ENCODE data around the gene CYP2J2. TPM values are rescaled to one million over a fixed set of nuclear protein-coding genes. Genes with fewer than 3 reads are reported as not detected.
"Not testable (repeated sequence)": the region's sequence is repeated elsewhere in the genome, so short reads cannot be mapped to it uniquely, and the experiment has no call there.

Gene CYP2J2
- total RNA-seq, 2 donors from 2014 or later: 0.87 to 1.6 TPM

DNA sequence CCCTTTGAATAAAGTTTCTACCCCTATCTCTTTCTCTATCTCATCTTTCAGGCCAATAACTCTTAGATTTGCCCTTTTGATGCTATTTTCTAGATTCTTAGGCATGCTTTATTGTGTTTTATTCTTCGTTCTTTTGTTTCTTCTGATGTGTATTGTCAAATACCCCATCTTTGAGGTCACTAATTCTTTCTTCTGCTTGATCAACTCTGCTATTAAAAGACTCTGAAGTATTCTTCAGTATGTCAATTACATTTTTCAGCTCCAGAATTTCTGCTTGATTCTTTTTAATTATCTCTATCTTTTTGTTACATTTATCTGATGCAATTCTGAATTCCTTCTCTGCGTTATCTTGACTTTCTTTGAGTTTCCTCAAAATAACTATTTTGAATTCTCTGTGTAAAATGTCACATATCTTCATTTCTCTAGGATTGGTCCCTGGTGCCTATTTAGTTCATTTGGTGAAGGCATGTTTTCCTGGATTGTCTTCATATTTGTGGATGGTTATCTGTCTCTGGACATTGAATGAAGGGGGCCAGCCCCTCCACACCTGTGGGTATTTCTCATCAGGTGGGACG is 11.2 kb upstream of the CYP2J2 start:
- H3K9me3 Mint-ChIP-seq: no peaks in the 10 kb centered on the region
- H3K36me3 Mint-ChIP-seq (ENCODE audit: low read depth): no peaks in the 10 kb centered on the region
- ATAC-seq (replicated peaks): no peak
- no peak overlapping the region for H3K4me3 Mint-ChIP-seq
- H3K4me1 Mint-ChIP-seq: no peaks in the 10 kb centered on the region
- H3K27me3 Mint-ChIP-seq: peaks cover 28% of the 10 kb centered on the region
- no peak overlapping the region for H3K27ac Mint-ChIP-seq

DNA sequence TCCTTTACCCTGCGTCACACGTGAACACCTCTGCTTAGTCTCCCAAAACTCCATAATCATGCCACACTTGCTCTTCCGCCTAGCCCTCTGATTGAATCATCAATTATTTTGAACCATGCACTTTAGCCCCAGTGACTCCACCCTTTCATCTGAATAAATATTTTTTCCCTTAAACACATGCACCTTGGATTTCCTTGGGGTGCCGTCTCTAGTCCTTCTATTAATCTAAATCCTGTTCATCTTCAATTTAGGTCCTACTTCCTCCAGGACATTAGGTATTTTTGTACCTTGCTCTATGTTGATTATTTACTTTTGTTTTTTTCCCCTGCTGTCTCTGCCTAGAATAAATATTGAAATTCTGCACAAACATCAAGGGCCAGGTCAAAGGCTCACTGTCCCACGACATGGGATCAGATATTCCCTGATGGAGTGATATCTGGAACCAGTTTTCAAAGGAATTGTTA is 9.8 kb upstream of the CYP2J2 start:
- no peak for ATAC-seq (replicated peaks)
- Mint-ChIP-seq H3K4me1 (no peaks in the 10 kb centered on the region), H3K27me3 (peaks cover 22% of the 10 kb centered on the region), H3K27ac (no peak overlapping the region), H3K9me3 (no peaks in the 10 kb centered on the region), H3K36me3 (ENCODE audit: low read depth) (no peaks in the 10 kb centered on the region), H3K4me3 (no peak overlapping the region)

DNA sequence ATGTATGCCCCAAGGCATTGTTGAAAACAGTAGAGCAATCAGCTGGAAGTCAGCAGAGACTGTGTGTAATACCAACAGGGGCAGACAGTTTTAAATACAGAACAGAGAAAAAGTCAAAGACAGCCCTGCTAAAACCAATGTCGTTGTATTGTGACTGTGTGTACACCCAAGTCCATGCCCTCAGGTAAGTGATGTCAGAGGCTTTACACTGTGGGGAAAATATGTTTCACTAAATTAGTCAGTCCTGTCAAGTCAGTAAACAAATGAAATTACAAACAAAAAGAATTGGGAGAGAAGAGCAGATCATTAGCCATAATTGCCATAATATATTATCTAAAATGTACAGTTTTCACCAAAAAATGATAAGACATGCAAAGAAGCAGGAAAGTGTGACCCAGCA is 2.4 kb upstream of the CYP2J2 start:
- H3K27ac Mint-ChIP-seq: no peak overlapping the region
- H3K27me3 Mint-ChIP-seq: peaks cover 34% of the 10 kb centered on the region
- no peak overlapping the region for H3K4me3 Mint-ChIP-seq
- no peaks in the 10 kb centered on the region for H3K9me3 Mint-ChIP-seq
- peaks cover 5% of the 10 kb centered on the region for H3K4me1 Mint-ChIP-seq
- H3K36me3 Mint-ChIP-seq (ENCODE audit: low read depth): no peaks in the 10 kb centered on the region
- ATAC-seq (replicated peaks): no peak

DNA sequence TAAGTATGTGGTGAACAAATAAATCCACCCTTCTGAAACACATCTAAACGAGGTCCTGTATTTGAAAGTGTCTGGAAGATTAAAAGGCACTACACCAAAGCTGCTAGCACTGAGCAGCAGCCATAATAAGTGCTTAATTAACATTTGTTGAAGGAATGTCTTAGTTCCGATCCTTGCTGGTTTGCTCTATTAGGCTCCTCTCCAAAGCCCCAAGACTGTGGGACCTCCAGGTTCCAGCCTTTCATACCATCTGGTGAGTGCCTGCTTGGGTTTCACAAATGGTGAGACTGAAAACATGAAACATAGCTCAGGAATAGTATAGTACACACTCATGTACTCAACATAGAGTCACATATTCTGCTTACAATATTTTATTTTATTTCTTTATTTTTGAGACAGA is 640 bp upstream of the CYP2J2 start:
- H3K27ac Mint-ChIP-seq: no peak overlapping the region
- H3K27me3 Mint-ChIP-seq: peaks cover 27% of the 10 kb centered on the region
- peaks cover 5% of the 10 kb centered on the region for H3K4me1 Mint-ChIP-seq
- ATAC-seq (replicated peaks): no peak
- H3K4me3 Mint-ChIP-seq: peak overlapping the region; percentile 67
- H3K9me3 Mint-ChIP-seq: no peaks in the 10 kb centered on the region
- no peaks in the 10 kb centered on the region for H3K36me3 Mint-ChIP-seq (ENCODE audit: low read depth)

DNA sequence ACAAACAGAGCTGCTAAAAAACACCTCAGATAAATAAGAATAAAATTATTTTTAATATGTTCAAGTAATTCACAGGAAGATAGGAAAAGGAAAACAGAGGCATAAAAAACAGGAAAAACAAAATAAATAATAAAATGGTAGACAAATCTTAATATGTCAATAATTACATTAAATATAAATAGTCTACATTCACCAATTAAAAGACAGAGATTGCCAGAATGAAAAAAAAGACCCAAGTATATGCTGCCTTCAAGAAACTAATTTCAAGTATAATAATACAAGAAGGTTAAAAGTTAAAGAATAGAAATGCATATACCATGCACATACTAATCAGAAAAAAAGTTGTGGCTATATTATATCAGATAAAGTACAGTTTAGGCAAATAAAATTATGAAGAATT is 1.9 kb downstream of the CYP2J2 start:
- Mint-ChIP-seq H3K4me3 (no peak overlapping the region), H3K9me3 (no peaks in the 10 kb centered on the region), H3K27me3 (peaks cover 22% of the 10 kb centered on the region)

DNA sequence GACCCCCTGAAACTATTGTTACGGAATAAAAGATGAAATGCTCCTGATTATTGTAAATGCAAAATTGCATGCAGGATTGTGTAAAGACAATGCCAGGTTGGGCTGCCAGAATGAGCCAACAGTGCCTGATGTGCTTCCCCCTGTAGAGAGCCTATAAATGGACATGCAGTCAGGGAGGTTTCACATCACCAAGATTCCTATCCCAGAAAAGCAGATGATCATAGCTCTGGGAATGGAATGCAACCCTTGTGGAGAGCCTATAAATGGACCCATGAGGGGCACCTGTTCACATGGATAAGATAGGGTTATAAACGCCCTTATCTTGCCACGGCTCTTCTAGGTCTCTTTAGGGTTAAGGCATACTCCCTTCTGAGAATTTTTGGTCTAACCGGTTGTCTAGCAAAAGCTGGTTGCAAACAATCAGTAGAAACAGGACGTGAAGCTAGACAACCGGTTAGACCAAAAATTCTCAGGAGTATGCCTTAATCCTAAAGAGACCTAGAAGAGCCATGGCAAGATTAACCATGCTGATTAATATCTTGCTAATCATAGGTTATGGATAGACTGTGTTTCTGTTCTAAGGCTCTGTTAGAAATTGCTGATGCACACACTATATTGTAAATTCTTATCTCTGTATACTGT is 5.2 kb downstream of the CYP2J2 start:
- not testable (repeated sequence) for H3K27me3 Mint-ChIP-seq; ATAC-seq (replicated peaks); H3K9me3 Mint-ChIP-seq; H3K4me3 Mint-ChIP-seq; H3K4me1 Mint-ChIP-seq; H3K36me3 Mint-ChIP-seq (ENCODE audit: low read depth); H3K27ac Mint-ChIP-seq

More for the DNA sequence above, 1.9 kb downstream of the CYP2J2 start:
- peaks cover 5% of the 10 kb centered on the region for H3K4me1 Mint-ChIP-seq
- H3K36me3 Mint-ChIP-seq (ENCODE audit: low read depth): no peaks in the 10 kb centered on the region
- ATAC-seq (replicated peaks): no peak
- no peak overlapping the region for H3K27ac Mint-ChIP-seq

DNA sequence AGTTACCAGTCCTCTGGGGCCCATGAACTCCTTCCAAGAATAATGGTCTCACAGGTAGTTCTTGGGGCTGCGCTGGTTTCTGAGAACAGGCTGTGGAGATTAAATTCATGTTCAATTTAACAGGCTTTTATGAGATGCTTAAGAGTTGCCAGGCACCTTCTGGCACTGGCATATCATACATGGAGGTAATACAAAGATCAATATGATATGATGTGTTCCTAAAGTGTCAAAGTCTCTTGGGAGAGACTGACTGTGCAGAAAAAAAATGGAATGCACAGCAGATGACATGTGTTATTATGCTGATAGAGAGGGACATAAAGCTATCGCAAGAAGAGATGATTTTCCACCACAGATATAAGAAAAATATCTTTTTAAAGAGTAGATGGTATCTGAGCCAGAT is 6.8 kb downstream of the CYP2J2 start:
- Mint-ChIP-seq H3K27ac (no peak overlapping the region), H3K27me3 (peaks cover 9% of the 10 kb centered on the region), H3K4me1 (peaks cover 5% of the 10 kb centered on the region), H3K9me3 (no peaks in the 10 kb centered on the region), H3K36me3 (ENCODE audit: low read depth) (no peaks in the 10 kb centered on the region), H3K4me3 (no peak overlapping the region)
- no peak for ATAC-seq (replicated peaks)

DNA sequence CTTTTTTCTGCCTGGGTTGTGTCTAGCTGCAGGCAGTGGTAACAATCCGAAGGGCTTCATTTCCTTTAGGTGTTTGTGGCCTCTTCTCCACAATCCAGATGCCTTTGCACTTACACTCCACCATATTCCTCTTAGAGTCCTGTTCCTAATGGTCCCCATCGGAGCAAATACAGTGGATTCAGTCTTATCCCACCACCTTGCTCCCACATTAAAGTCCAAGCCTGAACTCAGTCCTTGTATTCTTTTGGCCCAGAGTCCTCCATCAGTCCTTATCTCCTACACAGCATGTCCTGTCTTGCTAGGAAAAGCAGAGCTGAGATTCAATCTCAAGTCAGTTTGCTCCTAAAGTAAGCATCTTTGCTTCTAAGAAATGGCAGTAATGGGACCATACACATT is 8.8 kb downstream of the CYP2J2 start:
- Mint-ChIP-seq H3K27ac (no peak overlapping the region), H3K4me3 (no peak overlapping the region), H3K27me3 (peaks cover 13% of the 10 kb centered on the region), H3K9me3 (no peaks in the 10 kb centered on the region), H3K4me1 (peaks cover 5% of the 10 kb centered on the region), H3K36me3 (ENCODE audit: low read depth) (no peaks in the 10 kb centered on the region)
- no peak for ATAC-seq (replicated peaks)

DNA sequence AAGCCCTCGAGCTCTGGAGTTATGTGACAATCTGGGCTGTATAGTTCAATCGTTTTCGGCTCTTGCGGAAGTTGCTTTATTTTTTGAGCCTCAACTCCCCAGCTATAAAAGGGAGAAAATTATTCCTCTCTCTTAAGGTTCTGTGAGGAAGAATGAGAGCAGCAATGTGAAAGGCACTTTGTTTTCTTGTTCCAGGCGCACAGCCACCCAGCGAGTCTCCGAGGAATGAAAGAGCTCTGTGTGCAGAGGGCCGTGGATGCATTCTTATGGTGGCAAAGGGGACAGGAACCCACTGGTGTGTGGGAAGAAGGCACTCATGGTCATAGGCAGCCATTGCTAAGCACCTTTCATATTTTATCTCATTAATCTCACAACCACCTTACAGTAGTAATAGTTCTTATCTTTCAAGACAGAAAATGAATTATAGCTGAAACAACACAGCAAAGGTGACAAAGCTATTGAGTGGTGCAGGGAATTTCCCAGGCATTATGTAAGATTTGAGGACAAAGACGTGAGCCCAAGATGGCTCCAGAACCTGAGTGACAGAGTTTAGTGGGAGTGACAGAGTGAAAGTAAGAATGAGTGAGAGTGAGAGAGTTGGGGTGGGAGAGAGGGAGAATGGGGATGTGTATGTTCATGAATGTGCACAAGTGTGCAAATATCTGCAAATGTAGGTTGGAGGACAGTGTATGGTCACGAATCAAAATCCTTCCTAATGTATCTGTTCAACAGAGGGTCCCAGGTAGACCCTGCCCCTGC is 9.4 kb downstream of the CYP2J2 start:
- Mint-ChIP-seq H3K4me3 (no peak overlapping the region), H3K27me3 (peaks cover 13% of the 10 kb centered on the region), H3K9me3 (no peaks in the 10 kb centered on the region), H3K4me1 (peaks cover 5% of the 10 kb centered on the region), H3K36me3 (ENCODE audit: low read depth) (no peaks in the 10 kb centered on the region), H3K27ac (no peak overlapping the region)
- ATAC-seq (replicated peaks): no peak

DNA sequence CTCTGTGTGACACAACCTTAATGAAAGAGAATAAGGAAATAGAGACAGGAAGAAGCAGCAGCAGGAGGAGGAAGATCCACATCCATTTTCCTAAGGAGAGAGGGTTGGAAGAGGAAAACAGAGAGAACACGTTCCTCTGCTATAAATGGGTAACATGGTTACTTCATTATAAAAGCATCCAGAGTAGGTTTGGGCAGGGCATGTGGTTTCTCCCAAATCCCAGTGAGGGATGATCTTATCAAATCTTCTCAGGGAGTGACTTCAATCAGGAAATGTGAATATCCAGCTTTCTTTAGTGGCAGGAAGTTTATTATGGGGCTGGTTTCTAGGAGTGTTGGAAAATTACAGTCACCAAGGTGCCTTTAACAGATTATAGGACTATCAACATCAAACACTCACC is 11.1 kb downstream of the CYP2J2 start:
- Mint-ChIP-seq H3K27ac (no peak overlapping the region), H3K27me3 (peaks cover 13% of the 10 kb centered on the region), H3K4me1 (peaks cover 5% of the 10 kb centered on the region), H3K4me3 (no peak overlapping the region), H3K36me3 (ENCODE audit: low read depth) (no peaks in the 10 kb centered on the region), H3K9me3 (no peaks in the 10 kb centered on the region)
- no peak for ATAC-seq (replicated peaks)

DNA sequence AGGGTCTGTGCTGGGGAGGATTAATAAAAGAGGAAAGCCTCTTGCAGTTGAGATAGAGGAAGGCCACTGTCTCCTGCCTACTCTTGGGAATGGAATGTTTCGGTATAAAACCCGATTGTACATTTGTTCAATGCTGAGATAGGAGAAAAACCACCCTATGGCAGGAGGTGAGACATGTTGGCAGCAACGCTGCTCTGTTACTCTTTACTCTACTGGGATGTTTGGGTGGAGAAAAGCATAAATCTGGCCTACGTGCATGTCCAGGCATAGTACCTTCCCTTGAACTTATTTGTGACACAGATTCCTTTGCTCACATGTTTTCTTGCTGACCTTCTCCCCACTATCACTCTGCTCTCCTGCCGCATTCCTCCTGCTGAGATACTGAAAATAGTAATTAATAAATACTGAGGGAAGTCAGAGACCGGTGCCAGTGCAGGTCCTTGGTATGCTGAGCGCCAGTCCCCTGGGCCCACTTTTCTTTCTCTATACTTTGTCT is 11.7 kb downstream of the CYP2J2 start:
- H3K4me1 Mint-ChIP-seq; H3K36me3 Mint-ChIP-seq (ENCODE audit: low read depth); ATAC-seq (replicated peaks); H3K27me3 Mint-ChIP-seq; H3K27ac Mint-ChIP-seq; H3K4me3 Mint-ChIP-seq; H3K9me3 Mint-ChIP-seq: not testable (repeated sequence)

DNA sequence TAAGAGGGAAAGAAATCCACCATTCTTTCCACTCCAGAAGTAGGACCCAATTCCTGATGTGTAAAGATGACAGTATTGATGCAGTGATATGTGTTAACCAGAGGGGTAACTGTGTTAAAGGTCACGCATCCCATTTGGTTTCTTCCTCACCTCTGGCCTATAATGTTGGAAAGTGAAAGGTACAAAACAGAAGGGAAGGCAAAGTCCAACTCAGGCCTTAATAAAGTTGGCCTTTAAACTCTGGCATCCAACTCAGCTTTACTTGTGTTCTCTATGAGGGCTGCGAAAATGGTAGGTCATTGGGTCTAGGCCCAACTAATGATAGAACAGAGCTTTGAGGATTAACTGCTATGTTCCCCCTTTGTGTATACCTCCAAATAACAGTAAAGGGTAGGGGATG is 17.9 kb downstream of the CYP2J2 start:
- no peak overlapping the region for H3K27ac Mint-ChIP-seq

DNA sequence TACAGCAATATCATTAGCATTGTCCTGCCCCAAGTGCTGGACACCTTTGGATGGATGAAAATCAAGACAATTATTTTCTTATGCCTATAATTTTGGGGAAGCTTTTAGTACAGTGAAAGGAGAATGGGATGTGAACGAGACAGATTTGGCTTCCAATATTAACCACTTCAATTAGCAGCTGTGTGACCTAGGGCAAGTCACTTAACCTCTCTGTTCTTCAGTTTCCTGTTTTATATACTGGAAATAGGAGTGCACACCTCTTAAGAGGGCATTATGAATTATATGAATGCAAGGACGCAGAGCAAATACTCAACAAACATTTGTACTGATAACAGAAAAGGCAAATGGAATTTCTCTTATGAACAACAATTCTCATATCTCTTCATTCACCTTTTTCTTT is 18.5 kb downstream of the CYP2J2 start:
- ATAC-seq (replicated peaks): no peak
- no peaks in the 10 kb centered on the region for H3K36me3 Mint-ChIP-seq (ENCODE audit: low read depth)
- no peaks in the 10 kb centered on the region for H3K9me3 Mint-ChIP-seq
- H3K27me3 Mint-ChIP-seq: peaks cover 3% of the 10 kb centered on the region
- no peak overlapping the region for H3K27ac Mint-ChIP-seq
- peaks cover 4% of the 10 kb centered on the region for H3K4me1 Mint-ChIP-seq
- no peak overlapping the region for H3K4me3 Mint-ChIP-seq

More for the DNA sequence above, 17.9 kb downstream of the CYP2J2 start:
- H3K4me1 Mint-ChIP-seq: no peaks in the 10 kb centered on the region
- H3K27me3 Mint-ChIP-seq: peaks cover 4% of the 10 kb centered on the region
- no peaks in the 10 kb centered on the region for H3K36me3 Mint-ChIP-seq (ENCODE audit: low read depth)
- H3K4me3 Mint-ChIP-seq: no peak overlapping the region
- no peaks in the 10 kb centered on the region for H3K9me3 Mint-ChIP-seq
- no peak for ATAC-seq (replicated peaks)

DNA sequence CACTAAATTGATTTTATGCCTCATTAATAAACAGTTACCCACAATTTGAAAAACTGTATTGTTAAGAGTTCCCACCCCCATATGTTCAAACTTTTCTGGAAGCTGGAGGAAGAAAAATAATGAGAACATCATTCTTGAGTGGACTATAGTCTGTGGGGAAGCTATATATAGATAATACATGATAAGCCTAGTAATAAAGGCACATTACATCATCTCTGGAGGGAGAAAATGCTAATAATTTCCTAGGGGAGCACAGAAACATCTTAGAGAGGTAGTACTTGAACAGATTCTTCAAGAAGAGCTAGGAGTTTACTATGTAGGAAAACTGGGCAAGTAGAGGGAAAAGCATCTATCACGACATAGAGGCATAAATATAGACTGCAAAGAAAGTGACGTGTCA is 19.6 kb downstream of the CYP2J2 start:
- no peak overlapping the region for H3K27ac Mint-ChIP-seq
- H3K36me3 Mint-ChIP-seq (ENCODE audit: low read depth): no peaks in the 10 kb centered on the region
- peaks cover 4% of the 10 kb centered on the region for H3K27me3 Mint-ChIP-seq
- H3K9me3 Mint-ChIP-seq: no peaks in the 10 kb centered on the region
- no peak for ATAC-seq (replicated peaks)
- no peak overlapping the region for H3K4me3 Mint-ChIP-seq
- H3K4me1 Mint-ChIP-seq: peaks cover 5% of the 10 kb centered on the region

All from activated T-helper 17 cell treated with anti-CD3 and anti-CD28 coated beads, Interleukin-2, amount 50 U/mL, for 72 hours (primary cell).